ENCODE measurements around the gene SLC2A4. TPM values are rescaled to one million over a fixed set of nuclear protein-coding genes. Genes with fewer than 3 reads are reported as not detected.
A peak's percentile ranks its signal among the peaks of the same experiment; 100 is the strongest.
"Not testable (repeated sequence)": the region's sequence is repeated elsewhere in the genome, so short reads cannot be mapped to it uniquely, and the experiment has no call there.

Gene SLC2A4
- total RNA-seq, 1 donor from 2014 or later = 0.42 TPM

DNA sequence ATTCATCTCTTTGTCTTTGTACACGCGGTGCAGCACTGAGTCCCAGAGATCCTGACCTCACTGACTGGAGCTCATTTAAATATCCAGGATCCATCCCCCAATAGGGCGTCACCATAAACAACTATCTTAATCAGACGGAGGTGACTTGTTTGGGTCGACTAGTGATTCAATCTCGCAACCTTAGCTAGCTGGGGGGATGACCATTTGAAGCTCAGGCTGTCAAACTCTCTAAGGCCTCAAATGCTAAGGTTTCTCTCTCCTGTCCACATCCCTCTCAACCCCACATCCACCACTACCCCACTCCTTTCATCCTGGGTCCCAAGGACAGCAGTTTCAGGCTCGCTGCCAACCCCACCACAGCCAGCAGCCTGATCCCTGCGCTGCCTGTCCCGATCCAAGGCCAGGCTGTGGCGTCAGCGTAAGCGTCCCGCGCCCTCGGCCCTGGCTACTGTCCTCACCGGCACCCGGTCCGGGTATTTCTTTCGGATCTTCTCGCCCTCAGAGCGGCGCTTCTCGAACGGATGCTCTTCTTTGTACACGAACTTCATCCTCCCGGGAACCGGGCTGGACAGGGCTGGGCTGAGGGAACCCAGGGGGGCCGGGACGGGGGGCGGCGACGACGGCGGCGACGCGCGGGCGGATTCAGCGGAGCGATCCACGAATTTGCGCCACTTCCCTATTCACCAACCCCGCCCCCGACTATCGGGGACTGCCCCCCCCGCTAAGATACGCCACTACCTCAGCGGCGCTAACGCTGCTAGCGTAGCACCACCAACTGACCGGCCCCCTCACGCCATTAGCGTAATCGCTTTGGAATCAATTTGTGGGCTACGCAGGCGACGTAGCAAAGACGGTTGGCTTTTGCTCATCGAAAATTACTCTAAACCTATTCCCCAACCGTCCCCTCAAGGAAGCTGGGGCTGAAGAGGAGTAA is 39.5 kb upstream of the SLC2A4 start, which contains the start of gene GABARAP:
TSS of gene GABARAP (minus strand) at position 667 of the 934 bp plus-strand sequence. CDS start at position 548, 119 bp downstream.
- peaks cover 39% of the 10 kb centered on the region for H3K27me3 Mint-ChIP-seq (ENCODE audit: unreplicated experiment)
- H3K9me3 Mint-ChIP-seq (ENCODE audit: unreplicated experiment) = peaks cover 40% of the 10 kb centered on the region
- H3K27ac Mint-ChIP-seq (ENCODE audit: unreplicated experiment) = peak within 1 kb of the TSS; percentile 100
- peak; percentile 92 for DNase-seq
- H3K4me1 Mint-ChIP-seq (ENCODE audit: low read depth, unreplicated experiment) = peaks cover 33% of the 10 kb centered on the region
- H3K36me3 Mint-ChIP-seq (ENCODE audit: unreplicated experiment) = peaks cover 15% of the 10 kb centered on the region
- TF ChIP-seq, protein P1, sequence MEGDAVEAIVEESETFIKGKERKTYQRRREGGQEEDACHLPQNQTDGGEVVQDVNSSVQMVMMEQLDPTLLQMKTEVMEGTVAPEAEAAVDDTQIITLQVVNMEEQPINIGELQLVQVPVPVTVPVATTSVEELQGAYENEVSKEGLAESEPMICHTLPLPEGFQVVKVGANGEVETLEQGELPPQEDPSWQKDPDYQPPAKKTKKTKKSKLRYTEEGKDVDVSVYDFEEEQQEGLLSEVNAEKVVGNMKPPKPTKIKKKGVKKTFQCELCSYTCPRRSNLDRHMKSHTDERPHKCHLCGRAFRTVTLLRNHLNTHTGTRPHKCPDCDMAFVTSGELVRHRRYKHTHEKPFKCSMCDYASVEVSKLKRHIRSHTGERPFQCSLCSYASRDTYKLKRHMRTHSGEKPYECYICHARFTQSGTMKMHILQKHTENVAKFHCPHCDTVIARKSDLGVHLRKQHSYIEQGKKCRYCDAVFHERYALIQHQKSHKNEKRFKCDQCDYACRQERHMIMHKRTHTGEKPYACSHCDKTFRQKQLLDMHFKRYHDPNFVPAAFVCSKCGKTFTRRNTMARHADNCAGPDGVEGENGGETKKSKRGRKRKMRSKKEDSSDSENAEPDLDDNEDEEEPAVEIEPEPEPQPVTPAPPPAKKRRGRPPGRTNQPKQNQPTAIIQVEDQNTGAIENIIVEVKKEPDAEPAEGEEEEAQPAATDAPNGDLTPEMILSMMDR (IDR thresholded peaks at IDR 0.05; ENCODE audit: partially characterized antibody, unreplicated experiment) = no peak
- peak within 1 kb of the TSS; percentile 99 for H3K4me3 Mint-ChIP-seq (ENCODE audit: unreplicated experiment)

DNA sequence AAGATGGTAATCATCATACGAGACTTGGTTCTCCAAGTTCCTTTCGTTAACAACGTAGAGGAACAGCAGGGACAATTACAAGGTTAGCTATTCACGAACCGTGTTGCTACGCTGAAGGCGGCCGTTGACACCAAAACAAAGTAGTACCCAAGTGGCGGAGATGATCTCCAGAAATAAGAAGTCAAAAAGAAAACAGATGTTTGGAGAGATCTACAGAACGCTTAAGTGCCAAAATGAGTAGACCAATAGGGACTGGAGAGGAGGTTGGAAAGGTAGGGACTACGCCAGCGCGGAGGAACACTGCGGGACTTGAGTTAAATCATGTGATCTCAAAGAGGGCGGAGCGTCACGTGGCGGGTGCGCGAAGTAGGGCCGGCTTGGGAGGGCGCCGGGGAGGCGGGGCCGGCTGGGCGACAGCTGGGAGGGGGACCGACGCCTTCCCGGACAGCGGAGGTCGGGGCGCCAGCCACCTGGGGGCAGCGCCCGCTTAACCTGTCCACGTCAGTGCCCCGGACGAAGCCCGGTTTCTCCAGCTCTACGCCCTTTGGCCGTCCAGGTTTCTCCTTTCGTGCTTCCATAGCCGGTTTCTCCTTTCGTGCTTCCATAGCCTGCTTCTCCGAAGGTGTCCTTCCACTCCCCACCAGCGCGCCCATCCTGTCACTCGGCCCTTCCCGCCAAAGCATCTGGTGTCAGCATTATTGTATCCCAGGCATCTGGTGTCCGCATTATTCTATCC is 38.6 kb upstream of the SLC2A4 start:
- TF ChIP-seq, protein P1 (IDR thresholded peaks at IDR 0.05; ENCODE audit: partially characterized antibody, unreplicated experiment) = peak; percentile 11
- peaks cover 36% of the 10 kb centered on the region for H3K27me3 Mint-ChIP-seq (ENCODE audit: unreplicated experiment)
- peaks cover 31% of the 10 kb centered on the region for H3K4me1 Mint-ChIP-seq (ENCODE audit: low read depth, unreplicated experiment)
- peak overlapping the region; percentile 100 for H3K27ac Mint-ChIP-seq (ENCODE audit: unreplicated experiment)
- H3K36me3 Mint-ChIP-seq (ENCODE audit: unreplicated experiment) = peaks cover 13% of the 10 kb centered on the region
- H3K9me3 Mint-ChIP-seq (ENCODE audit: unreplicated experiment) = peaks cover 37% of the 10 kb centered on the region
- peak overlapping the region; percentile 99 for H3K4me3 Mint-ChIP-seq (ENCODE audit: unreplicated experiment)
- DNase-seq = peak; percentile 95

DNA sequence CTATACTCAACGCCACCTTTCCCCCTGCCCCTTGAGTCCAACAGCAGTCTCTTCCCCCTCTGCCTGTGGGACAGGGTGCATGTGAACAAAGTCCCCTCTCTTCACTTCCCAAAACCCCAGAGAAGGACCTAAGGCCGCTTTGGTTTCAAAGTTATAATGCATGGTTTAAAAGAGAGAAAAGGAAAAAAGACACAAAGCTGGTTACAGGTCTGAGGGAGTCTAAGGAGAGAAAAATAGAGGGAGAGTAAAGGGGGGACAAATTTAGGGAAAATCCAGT is 38.1 kb upstream of the SLC2A4 start:
- Mint-ChIP-seq H3K27me3 (ENCODE audit: unreplicated experiment) (peaks cover 36% of the 10 kb centered on the region), H3K27ac (ENCODE audit: unreplicated experiment) (peak overlapping the region; percentile 99), H3K9me3 (ENCODE audit: unreplicated experiment) (peaks cover 37% of the 10 kb centered on the region), H3K4me1 (ENCODE audit: low read depth, unreplicated experiment) (peaks cover 31% of the 10 kb centered on the region), H3K36me3 (ENCODE audit: unreplicated experiment) (peaks cover 13% of the 10 kb centered on the region), H3K4me3 (ENCODE audit: unreplicated experiment) (peak overlapping the region; percentile 99)
- TF ChIP-seq, protein P1 (IDR thresholded peaks at IDR 0.05; ENCODE audit: partially characterized antibody, unreplicated experiment) = no peak
- DNase-seq = no peak

DNA sequence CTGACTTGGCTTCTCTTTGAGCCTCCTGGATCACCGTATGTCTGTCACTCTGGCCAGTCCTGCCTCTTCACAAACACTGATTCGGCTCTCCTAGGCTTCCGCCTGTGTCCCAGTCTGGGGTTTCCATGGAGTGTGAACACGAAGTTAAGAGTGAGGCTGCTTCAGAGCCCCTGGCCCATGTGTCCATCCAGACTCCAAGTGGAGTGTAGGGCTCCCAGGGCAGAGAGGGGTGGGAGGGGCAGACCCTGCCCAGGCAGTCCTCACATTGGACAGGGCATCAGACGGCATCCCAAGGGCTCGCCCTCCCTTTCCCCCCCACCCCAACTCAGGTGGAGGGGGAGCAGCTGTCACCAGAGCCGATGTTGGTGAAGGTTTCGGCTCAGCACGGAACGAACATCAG is 37.7 kb upstream of the SLC2A4 start:
- Mint-ChIP-seq H3K4me1 (ENCODE audit: low read depth, unreplicated experiment) (peaks cover 35% of the 10 kb centered on the region), H3K27ac (ENCODE audit: unreplicated experiment) (peak overlapping the region; percentile 86), H3K27me3 (ENCODE audit: unreplicated experiment) (peaks cover 33% of the 10 kb centered on the region), H3K4me3 (ENCODE audit: unreplicated experiment) (peak overlapping the region; percentile 99), H3K9me3 (ENCODE audit: unreplicated experiment) (peaks cover 36% of the 10 kb centered on the region), H3K36me3 (ENCODE audit: unreplicated experiment) (peaks cover 13% of the 10 kb centered on the region)
- not testable (repeated sequence) for DNase-seq

DNA sequence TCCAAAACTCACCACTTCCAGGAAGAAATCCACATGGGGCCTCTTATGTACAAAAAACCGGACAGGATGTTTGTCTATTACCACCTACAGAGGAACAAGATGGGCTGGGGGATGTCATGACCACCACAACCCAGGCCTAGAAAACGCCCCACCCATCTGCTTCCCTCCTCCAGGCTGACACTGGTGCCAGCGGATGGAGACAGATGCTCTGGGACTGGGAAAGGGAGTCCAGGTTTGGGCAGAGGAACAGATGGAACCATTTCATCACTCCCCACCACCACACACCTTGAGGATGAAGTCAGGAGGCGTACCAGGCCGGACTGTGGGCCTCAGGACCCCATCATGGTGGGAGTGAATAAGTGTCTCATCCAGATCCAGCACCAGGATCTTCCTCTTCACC is 34.7 kb upstream of the SLC2A4 start:
- TF ChIP-seq, protein P1 (IDR thresholded peaks at IDR 0.05; ENCODE audit: partially characterized antibody, unreplicated experiment) = no peak
- Mint-ChIP-seq H3K36me3 (ENCODE audit: unreplicated experiment) (peaks cover 4% of the 10 kb centered on the region), H3K9me3 (ENCODE audit: unreplicated experiment) (peaks cover 31% of the 10 kb centered on the region), H3K4me1 (ENCODE audit: low read depth, unreplicated experiment) (peaks cover 40% of the 10 kb centered on the region), H3K4me3 (ENCODE audit: unreplicated experiment) (peak overlapping the region; percentile 75), H3K27me3 (ENCODE audit: unreplicated experiment) (peaks cover 29% of the 10 kb centered on the region), H3K27ac (ENCODE audit: unreplicated experiment) (peak overlapping the region; percentile 94)
- peak; percentile 54 for DNase-seq

All from glutamatergic neuron (in vitro differentiated cells).